ENCODE measurements around the gene KRT40.
"Not testable (repeated sequence)": the region's sequence is repeated elsewhere in the genome, so short reads cannot be mapped to it uniquely, and the experiment has no call there.

KRT40 gene

DNA sequence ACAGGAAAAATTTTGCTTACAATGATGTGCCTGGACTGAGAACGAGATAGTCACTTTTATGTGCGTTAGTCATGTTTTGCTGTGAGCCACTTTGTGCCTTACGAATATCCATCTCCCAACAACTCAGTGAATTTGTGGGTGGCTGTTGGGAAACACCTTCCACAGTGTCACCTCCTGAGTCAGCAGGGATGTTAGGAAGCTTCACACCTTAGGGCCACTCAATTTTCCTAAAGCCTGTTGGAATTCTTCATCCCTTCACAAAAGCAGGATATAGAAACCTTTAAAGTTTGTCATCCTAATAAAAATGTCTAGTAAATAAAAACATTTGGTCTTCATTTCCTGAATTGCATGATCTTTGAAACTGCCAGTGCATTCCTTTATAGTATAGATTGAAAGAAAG is 29.1 kb upstream of the KRT40 start:
- no peak overlapping the region for H3K27ac ChIP-seq (ENCODE audit: low read length)
- H3K9ac ChIP-seq (ENCODE audit: low read length in 2 of 2) = no peak overlapping the region
- no peaks in the 10 kb centered on the region for H3K9me3 ChIP-seq (ENCODE audit: control insufficient read depth in 2 of 2, low read length in 2 of 2)
- no peak overlapping the region for H3K4me3 ChIP-seq (ENCODE audit: low read length in 2 of 2)
- peaks cover 0 to 3% of the 10 kb centered on the region in 2 donors for H3K27me3 ChIP-seq (ENCODE audit: control insufficient read depth in 1 of 2, insufficient read depth in 2 of 2, low read length in 2 of 2)
- no peaks in the 10 kb centered on the region for H3K36me3 ChIP-seq (ENCODE audit: control insufficient read depth in 2 of 2, insufficient read depth in 2 of 2, low read length in 2 of 2)
- H3K4me1 ChIP-seq (ENCODE audit: control insufficient read depth, insufficient read depth, low read length) = no peaks in the 10 kb centered on the region

DNA sequence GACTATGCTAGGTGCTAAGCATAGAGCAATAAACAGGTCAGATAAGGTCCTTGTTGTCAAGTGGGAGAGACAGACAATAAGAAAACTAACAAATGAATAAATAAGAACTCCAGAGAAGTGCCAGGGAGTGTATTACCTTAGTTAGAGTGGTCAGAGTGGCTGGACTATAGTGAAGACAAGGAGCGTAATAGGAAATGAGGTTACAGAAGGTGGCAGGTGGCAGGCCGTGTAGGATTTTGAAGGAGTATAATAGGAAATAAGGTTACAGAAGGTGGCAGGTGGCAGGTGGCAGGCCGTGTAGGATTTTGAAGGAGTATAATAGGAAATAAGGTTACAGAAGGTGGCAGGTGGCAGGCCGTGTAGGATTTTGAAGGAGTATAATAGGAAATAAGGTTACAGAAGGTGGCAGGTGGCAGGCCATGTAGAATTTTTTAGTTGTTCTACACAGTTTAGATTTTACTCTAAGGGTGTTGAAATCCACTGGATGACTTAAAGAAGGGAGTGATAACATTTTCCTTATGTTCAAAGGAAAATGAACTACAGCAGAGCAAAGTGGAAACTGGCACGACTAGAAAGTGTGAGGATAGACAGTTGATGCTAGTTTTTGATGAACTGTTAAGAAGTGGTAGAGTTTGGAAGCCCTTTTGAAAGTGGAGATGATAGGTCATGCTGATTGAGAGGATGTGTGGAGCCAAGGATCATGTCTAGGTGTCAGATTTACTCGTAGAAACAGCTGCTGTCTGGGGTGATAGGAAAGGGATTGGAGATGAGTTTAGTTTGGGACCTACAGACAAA is 28.4 kb upstream of the KRT40 start:
- no peaks in the 10 kb centered on the region for H3K4me1 ChIP-seq (ENCODE audit: control insufficient read depth, insufficient read depth, low read length)
- H3K27ac ChIP-seq (ENCODE audit: low read length) = no peak overlapping the region
- H3K9ac ChIP-seq (ENCODE audit: low read length in 2 of 2) = no peak overlapping the region
- peaks cover 0 to 3% of the 10 kb centered on the region in 2 donors for H3K27me3 ChIP-seq (ENCODE audit: control insufficient read depth in 1 of 2, insufficient read depth in 2 of 2, low read length in 2 of 2)
- no peaks in the 10 kb centered on the region for H3K9me3 ChIP-seq (ENCODE audit: control insufficient read depth in 2 of 2, low read length in 2 of 2)
- H3K4me3 ChIP-seq (ENCODE audit: low read length in 2 of 2) = no peak overlapping the region
- no peaks in the 10 kb centered on the region for H3K36me3 ChIP-seq (ENCODE audit: control insufficient read depth in 2 of 2, insufficient read depth in 2 of 2, low read length in 2 of 2)

DNA sequence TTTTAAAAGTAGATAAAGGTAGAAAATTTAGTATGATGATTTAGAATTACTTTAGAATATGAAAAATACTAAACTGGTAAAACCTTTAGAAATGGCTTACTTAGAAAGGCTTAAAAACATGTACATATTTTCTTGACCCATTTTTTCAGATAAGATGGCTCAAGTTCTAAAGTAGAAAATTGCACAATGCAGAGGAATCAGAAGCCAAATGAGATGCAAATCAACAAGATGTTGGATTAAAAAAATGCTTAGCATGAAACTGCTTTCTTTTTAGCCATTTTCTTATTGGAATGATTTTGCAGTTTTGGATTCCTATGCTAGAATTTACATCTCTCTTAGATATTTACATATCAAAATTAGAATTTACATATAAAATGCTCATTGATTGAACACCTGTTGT is 26.3 kb upstream of the KRT40 start:
- H3K4me3 ChIP-seq (ENCODE audit: low read length in 2 of 2) = no peak overlapping the region
- no peak overlapping the region for H3K9ac ChIP-seq (ENCODE audit: low read length in 2 of 2)
- no peaks in the 10 kb centered on the region for H3K9me3 ChIP-seq (ENCODE audit: control insufficient read depth in 2 of 2, low read length in 2 of 2)
- H3K27me3 ChIP-seq (ENCODE audit: control insufficient read depth in 1 of 2, insufficient read depth in 2 of 2, low read length in 2 of 2) = no peaks in the 10 kb centered on the region
- no peak overlapping the region for H3K27ac ChIP-seq (ENCODE audit: low read length)
- H3K4me1 ChIP-seq (ENCODE audit: control insufficient read depth, insufficient read depth, low read length) = no peaks in the 10 kb centered on the region
- no peaks in the 10 kb centered on the region for H3K36me3 ChIP-seq (ENCODE audit: control insufficient read depth in 2 of 2, insufficient read depth in 2 of 2, low read length in 2 of 2)

DNA sequence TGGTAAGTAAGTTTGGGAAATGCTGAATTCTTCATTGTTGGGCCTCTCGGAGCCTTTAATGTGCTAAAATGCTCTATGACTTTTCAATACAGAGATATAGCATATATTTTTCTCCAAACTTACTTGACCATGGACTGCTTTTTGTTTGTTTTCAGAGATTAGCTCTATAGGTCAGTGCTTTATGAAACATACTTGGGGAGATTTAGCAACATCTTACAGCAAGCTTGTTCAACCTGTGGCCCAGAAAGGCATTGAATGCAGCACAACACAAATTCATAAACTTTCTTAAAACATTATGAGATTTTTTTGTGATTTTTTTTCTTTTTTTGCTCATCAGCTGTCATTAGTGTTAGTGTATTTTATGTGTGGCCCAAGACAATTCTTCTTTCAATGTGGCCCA is 25.8 kb upstream of the KRT40 start:
- Histone ChIP-seq H3K4me1 (ENCODE audit: control insufficient read depth, insufficient read depth, low read length) (no peaks in the 10 kb centered on the region), H3K9me3 (ENCODE audit: control insufficient read depth in 2 of 2, low read length in 2 of 2) (no peaks in the 10 kb centered on the region), H3K9ac (ENCODE audit: low read length in 2 of 2) (no peak overlapping the region), H3K4me3 (ENCODE audit: low read length in 2 of 2) (no peak overlapping the region), H3K36me3 (ENCODE audit: control insufficient read depth in 2 of 2, insufficient read depth in 2 of 2, low read length in 2 of 2) (no peaks in the 10 kb centered on the region), H3K27ac (ENCODE audit: low read length) (no peak overlapping the region), H3K27me3 (ENCODE audit: control insufficient read depth in 1 of 2, insufficient read depth in 2 of 2, low read length in 2 of 2) (no peaks in the 10 kb centered on the region)

DNA sequence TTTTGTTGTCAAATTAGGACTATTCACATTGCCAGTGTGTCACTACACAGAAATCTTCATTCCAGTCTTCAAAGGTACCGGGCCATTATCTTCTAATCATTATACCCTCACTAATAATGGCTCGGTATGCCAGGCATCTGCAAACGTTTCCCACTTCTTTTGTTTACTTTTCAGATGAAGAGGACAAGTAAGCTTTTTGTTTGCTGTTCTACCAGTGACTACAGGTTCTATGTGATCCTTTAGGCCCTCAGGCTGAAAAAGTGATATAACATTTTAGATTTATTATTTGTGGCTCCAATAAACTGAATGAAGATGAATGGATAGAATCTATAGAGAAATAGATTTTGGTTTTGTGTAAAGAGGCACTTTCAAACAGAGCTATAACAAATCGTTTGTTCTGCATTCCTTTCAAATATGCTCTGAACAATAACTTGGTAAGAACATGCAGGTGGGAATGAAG is 25.2 kb upstream of the KRT40 start:
- Histone ChIP-seq H3K9ac (ENCODE audit: low read length in 2 of 2) (no peak overlapping the region), H3K4me1 (ENCODE audit: control insufficient read depth, insufficient read depth, low read length) (no peaks in the 10 kb centered on the region), H3K4me3 (ENCODE audit: low read length in 2 of 2) (no peak overlapping the region), H3K36me3 (ENCODE audit: control insufficient read depth in 2 of 2, insufficient read depth in 2 of 2, low read length in 2 of 2) (no peaks in the 10 kb centered on the region), H3K27ac (ENCODE audit: low read length) (no peak overlapping the region), H3K27me3 (ENCODE audit: control insufficient read depth in 1 of 2, insufficient read depth in 2 of 2, low read length in 2 of 2) (no peaks in the 10 kb centered on the region), H3K9me3 (ENCODE audit: control insufficient read depth in 2 of 2, low read length in 2 of 2) (no peaks in the 10 kb centered on the region)

DNA sequence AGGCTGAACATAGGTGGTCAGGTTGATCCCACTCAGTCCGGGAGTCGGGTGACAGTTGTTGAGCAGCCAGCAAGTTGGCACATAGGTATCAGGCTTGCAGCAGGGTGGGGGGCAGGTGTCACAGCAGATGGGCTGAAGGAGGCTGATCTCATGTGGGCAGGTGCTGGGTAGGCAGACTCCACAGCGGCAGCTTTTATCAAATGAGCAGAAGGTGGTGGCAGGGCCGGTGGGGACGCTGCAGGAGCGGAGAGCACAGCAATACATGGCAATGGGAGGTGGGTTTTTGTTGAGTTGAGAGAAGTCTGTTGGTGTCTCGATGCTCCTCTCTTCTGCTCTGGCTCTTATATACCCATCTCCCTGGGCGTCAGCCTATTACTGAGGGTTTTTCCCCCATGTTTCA is 24.7 kb upstream of the KRT40 start, which contains the start of gene KRTAP3-1:
Gene KRTAP3-1, minus strand, starts transcription at position 318 of the 400 bp plus-strand sequence. Its CDS starts 54 bp downstream, at position 264.
- Histone ChIP-seq H3K4me1 (ENCODE audit: control insufficient read depth, insufficient read depth, low read length) (no peaks in the 10 kb centered on the region), H3K27ac (ENCODE audit: low read length) (no peak within 1 kb of the TSS), H3K9me3 (ENCODE audit: control insufficient read depth in 2 of 2, low read length in 2 of 2) (no peaks in the 10 kb centered on the region), H3K36me3 (ENCODE audit: control insufficient read depth in 2 of 2, insufficient read depth in 2 of 2, low read length in 2 of 2) (no peaks in the 10 kb centered on the region), H3K9ac (ENCODE audit: low read length in 2 of 2) (no peak within 1 kb of the TSS), H3K4me3 (ENCODE audit: low read length in 2 of 2) (no peak within 1 kb of the TSS), H3K27me3 (ENCODE audit: control insufficient read depth in 1 of 2, insufficient read depth in 2 of 2, low read length in 2 of 2) (no peaks in the 10 kb centered on the region)

DNA sequence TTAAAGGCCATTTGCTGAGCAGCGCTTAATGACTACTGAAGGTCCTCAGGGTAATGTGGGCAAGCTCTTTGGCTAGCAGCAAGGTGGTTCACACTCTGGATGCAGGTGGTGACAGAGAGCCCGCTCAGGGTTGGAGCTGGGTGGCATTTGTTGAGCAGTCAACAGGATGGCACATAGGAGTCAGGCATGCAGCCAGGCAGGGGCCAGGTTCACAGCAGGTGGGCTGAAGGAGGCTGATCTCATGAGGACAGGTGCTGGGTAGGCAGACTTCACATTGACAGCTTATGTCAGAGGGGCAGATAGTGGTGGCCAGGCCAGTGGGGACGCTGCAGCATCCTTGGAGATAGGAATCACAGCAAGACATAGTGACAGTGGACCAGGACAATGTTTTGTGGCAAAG is 20.3 kb upstream of the KRT40 start:
- no peaks in the 10 kb centered on the region for H3K9me3 ChIP-seq (ENCODE audit: control insufficient read depth in 2 of 2, low read length in 2 of 2)
- no peak overlapping the region for H3K27ac ChIP-seq (ENCODE audit: low read length)
- H3K4me3 ChIP-seq (ENCODE audit: low read length in 2 of 2) = no peak overlapping the region

DNA sequence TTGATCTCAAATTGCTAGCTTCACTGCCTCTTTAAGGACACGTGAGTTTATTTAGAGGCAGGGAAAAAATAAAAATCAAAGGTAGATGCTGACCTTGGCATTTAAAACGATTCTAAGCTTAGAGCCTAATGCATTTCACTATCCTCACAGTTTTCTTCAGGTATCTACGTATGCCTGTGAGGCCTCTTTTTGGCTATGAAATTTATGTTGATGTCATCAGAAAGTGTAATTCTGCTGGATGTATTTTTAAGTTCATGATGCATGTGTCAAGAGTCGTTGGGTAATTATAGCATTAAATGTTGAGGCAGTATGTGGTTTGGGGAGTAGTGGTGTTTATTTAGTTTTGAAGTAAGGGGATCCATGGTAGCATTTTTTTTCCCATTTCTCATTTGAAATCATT is 19.8 kb upstream of the KRT40 start:
- Histone ChIP-seq H3K27me3 (ENCODE audit: control insufficient read depth in 1 of 2, insufficient read depth in 2 of 2, low read length in 2 of 2) (no peaks in the 10 kb centered on the region), H3K9ac (ENCODE audit: low read length in 2 of 2) (no peak overlapping the region), H3K27ac (ENCODE audit: low read length) (no peak overlapping the region), H3K4me3 (ENCODE audit: low read length in 2 of 2) (no peak overlapping the region), H3K36me3 (ENCODE audit: control insufficient read depth in 2 of 2, insufficient read depth in 2 of 2, low read length in 2 of 2) (no peaks in the 10 kb centered on the region), H3K9me3 (ENCODE audit: control insufficient read depth in 2 of 2, low read length in 2 of 2) (no peaks in the 10 kb centered on the region), H3K4me1 (ENCODE audit: control insufficient read depth, insufficient read depth, low read length) (no peaks in the 10 kb centered on the region)

More for the DNA sequence above, 20.3 kb upstream of the KRT40 start:
- Histone ChIP-seq H3K9ac (ENCODE audit: low read length in 2 of 2) (no peak overlapping the region), H3K4me1 (ENCODE audit: control insufficient read depth, insufficient read depth, low read length) (no peaks in the 10 kb centered on the region), H3K27me3 (ENCODE audit: control insufficient read depth in 1 of 2, insufficient read depth in 2 of 2, low read length in 2 of 2) (no peaks in the 10 kb centered on the region), H3K36me3 (ENCODE audit: control insufficient read depth in 2 of 2, insufficient read depth in 2 of 2, low read length in 2 of 2) (no peaks in the 10 kb centered on the region)

DNA sequence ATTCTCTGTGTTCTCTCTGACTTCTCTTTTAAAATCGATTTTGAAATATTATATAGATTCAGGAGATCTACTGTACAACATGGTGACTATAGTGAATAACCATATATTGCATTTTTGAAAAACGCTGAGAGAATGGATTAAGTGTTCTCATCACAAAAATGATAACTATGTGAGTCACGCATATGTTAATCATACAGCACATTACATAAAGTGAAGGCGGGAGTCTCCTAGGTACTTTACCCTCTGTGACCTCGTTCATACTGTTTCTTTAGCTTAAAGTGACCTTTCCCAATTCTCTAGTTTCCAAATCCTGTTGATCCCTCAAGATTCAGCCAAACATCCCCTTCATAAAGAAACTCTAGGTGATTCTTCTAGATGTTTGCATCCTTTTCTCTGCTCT is 18.7 kb upstream of the KRT40 start:
- no peaks in the 10 kb centered on the region for H3K27me3 ChIP-seq (ENCODE audit: control insufficient read depth in 1 of 2, insufficient read depth in 2 of 2, low read length in 2 of 2)
- no peaks in the 10 kb centered on the region for H3K4me1 ChIP-seq (ENCODE audit: control insufficient read depth, insufficient read depth, low read length)
- H3K4me3 ChIP-seq (ENCODE audit: low read length in 2 of 2) = no peak overlapping the region
- H3K9ac ChIP-seq (ENCODE audit: low read length in 2 of 2) = no peak overlapping the region
- no peak overlapping the region for H3K27ac ChIP-seq (ENCODE audit: low read length)
- no peaks in the 10 kb centered on the region for H3K9me3 ChIP-seq (ENCODE audit: control insufficient read depth in 2 of 2, low read length in 2 of 2)
- H3K36me3 ChIP-seq (ENCODE audit: control insufficient read depth in 2 of 2, insufficient read depth in 2 of 2, low read length in 2 of 2) = no peaks in the 10 kb centered on the region

DNA sequence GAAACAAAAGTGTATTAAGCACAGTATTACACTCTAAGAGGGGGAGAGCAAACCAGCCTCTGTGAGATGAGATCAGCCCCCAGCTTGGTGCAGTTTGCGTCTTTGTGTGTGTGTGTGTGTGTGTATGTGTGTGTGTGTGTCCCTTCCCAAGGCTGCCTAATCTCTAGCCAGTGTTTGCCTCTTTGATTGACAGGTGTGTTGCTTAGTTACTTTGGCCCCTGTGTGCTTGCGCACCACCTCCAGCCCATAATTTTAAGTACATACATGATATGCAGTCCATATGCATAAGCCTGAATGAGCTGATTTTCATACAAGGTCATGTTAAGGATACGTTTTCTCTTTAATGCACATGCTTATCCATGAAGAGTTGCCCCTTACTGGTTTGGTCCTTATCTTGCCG is 17.7 kb upstream of the KRT40 start:
- Histone ChIP-seq H3K9me3 (ENCODE audit: control insufficient read depth in 2 of 2, low read length in 2 of 2) (no peaks in the 10 kb centered on the region), H3K4me3 (ENCODE audit: low read length in 2 of 2) (no peak overlapping the region), H3K4me1 (ENCODE audit: control insufficient read depth, insufficient read depth, low read length) (no peaks in the 10 kb centered on the region), H3K27me3 (ENCODE audit: control insufficient read depth in 1 of 2, insufficient read depth in 2 of 2, low read length in 2 of 2) (no peaks in the 10 kb centered on the region), H3K36me3 (ENCODE audit: control insufficient read depth in 2 of 2, insufficient read depth in 2 of 2, low read length in 2 of 2) (no peaks in the 10 kb centered on the region), H3K9ac (ENCODE audit: low read length in 2 of 2) (no peak overlapping the region), H3K27ac (ENCODE audit: low read length) (no peak overlapping the region)

DNA sequence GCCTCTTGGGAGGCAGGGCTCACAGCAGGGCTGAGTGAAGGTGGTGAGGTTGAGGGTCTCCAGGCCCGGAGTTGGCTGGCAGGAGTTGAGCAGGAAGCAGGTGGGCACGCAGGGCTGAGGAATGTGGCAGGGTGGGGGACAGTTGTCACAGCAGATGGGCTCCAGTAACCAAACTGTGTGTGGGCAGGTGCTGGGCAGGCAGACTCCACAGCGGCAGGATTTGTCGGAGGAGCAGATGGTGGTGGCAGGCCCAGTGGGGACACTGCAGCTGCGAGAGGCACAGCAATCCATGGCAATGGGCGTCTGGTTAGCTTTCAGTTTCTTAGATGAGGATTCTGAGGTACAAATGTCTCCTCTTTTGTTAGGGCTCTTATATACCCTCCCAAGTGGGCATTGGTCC is 15.4 kb upstream of the KRT40 start, which contains the start of gene KRTAP3-2:
Gene KRTAP3-2, minus strand, starts transcription at position 344 of the 400 bp plus-strand sequence. Its CDS starts 53 bp downstream, at position 291.
- not testable (repeated sequence) for H3K9me3 ChIP-seq (ENCODE audit: control insufficient read depth in 2 of 2, low read length in 2 of 2); H3K27ac ChIP-seq (ENCODE audit: low read length); H3K27me3 ChIP-seq (ENCODE audit: control insufficient read depth in 1 of 2, insufficient read depth in 2 of 2, low read length in 2 of 2); H3K4me1 ChIP-seq (ENCODE audit: control insufficient read depth, insufficient read depth, low read length); H3K4me3 ChIP-seq (ENCODE audit: low read length in 2 of 2); H3K36me3 ChIP-seq (ENCODE audit: control insufficient read depth in 2 of 2, insufficient read depth in 2 of 2, low read length in 2 of 2); H3K9ac ChIP-seq (ENCODE audit: low read length in 2 of 2)
